Stimulated activated CD8-positive, alpha-beta memory T cell treated with anti-CD3 and anti-CD28 coated beads, Interleukin-7, amount 100 ng/mL, for 1 hour (primary cell): ENCODE results near the gene DGKH.
"Not testable (repeated sequence)": the region's sequence is repeated elsewhere in the genome, so short reads cannot be mapped to it uniquely, and the experiment has no call there.

Source experiments
- DNase-seq, 2 donors: peaks; one replicate each; pipeline ENCODE4 v3.0.0-alpha.2; 2020; ENCODE audit warnings: low read depth in 2 of 2

DGKH gene

DNA sequence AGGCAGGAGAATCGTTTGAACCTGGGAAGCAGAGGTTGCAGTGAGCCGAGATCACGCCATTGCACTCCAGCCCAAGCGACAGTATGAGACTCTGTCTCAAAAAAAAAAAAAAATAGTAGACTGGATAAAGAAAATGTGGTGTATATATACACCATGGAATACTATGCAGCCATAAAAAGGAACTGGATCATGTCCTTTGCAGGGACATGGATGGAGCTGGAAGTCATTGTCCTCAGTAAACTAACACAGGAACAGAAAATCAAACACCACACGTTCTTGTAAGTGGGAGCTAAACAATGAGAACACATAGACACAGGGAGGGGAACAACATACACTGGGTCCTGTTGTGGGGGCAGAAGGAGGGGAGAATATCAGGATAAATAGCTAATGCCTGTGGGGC lies 178.3 kb downstream of the DGKH start:
- not testable (repeated sequence) for DNase-seq

- no peak for DNase-seq
Observed at GRCh38 chr13:42228527-42228926, 180.1 kb downstream of the DGKH start.

- no peak for DNase-seq
Observed at GRCh38 chr13:42229287-42229686, 180.8 kb downstream of the DGKH start.

- DNase-seq = no peak
Observed at GRCh38 chr13:42232671-42233070, 184.2 kb downstream of the DGKH start.

GRCh38 chr13:42233726-42234125 lies 185.3 kb downstream of the DGKH start:
- DNase-seq = no peak

DNA sequence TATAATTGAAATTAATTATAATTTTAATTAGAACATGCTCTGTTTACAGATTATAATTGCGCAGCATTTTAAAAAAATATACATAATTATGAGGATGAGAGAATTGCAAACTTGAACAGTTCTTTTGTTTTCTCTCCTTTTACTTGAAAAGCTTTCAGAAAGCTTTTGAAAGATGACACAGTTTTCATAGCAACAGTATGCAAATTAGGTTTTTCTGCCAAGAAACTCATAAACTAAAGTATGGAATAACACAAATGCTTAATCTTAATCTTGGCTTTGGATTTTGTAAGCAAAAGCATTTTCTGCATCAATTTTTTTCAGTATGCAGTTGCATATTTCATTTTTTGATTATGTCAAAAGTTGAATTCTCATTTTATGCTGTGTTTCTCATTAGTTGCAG lies 190.7 kb downstream of the DGKH start:
- DNase-seq = no peak

DNA sequence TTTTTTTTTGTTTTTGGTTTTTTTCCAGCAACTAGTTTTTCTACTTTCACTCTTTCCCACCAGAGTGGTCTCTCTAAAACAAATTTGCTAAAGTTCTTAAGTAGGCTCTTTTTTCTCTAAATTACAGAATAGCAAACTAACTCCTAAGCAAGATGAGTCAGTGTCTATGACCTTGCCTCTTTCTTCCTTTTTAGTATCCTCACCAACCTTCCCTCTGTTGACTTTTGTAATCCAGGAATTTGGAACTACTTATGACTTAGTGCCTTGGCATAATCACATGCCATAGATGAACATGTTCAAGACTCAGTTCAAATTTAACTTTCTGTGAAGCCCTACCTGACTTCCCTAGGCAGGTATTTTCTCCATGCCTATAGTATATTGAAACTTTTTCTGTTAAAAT lies 191.2 kb downstream of the DGKH start:
- DNase-seq = no peak

DNA sequence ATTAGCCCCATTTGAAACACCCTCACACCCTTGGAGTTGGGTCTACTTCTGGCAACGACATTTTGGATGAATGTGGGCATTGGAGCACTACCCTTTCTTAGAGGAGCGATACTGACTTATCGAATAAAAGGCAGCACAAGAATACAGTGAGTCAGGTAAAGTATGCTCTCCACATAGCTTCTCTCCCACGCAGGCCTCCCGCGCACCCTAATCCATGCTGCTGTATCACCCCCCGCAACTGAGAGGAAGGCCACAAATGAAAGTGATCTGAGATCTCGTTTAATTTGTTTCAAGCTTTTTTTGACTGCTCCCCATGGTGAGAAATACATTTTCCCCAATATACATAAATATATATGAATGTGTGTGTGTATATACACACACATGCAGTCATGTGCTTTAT lies 198.1 kb downstream of the DGKH start:
- DNase-seq = no peak

DNA sequence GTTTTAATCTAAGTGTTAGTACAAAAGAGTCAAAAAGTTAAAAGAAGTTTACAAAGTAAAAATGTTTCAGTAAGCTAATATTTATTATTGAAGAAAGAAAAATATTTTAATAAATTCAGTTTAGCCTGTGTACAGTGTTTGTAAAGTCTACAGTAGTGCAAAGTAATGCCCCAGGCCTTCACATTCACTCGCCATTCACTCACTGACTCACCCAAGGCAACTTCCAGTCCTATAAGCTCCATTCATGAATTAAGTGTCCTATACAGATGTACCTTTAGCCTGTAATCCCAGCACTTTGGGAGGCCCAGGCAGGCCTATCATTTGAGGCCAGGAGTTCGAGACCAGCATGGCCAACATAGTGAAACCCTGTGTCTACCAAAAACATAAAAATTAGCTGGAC lies 199.4 kb downstream of the DGKH start:
- DNase-seq = no peak

DNA sequence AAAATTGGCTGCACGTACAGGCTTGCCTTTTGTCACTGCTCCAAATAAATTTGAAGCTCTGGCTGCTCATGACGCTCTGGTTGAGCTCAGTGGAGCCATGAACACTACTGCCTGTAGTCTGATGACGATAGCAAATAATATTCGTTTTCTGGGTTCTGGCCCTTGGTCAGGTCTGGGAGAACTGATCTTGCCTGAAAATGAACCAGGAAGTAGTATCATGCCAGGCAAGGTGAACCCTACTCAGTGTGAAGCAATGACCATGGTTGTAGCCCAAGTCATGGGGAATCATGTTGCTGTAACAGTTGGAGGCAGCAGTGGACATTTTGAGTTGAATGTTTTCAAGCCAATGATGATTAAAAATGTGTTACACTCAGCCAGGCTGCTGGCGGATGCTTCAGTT lies 207.4 kb downstream of the DGKH start:
- DNase-seq = no peak

DNA sequence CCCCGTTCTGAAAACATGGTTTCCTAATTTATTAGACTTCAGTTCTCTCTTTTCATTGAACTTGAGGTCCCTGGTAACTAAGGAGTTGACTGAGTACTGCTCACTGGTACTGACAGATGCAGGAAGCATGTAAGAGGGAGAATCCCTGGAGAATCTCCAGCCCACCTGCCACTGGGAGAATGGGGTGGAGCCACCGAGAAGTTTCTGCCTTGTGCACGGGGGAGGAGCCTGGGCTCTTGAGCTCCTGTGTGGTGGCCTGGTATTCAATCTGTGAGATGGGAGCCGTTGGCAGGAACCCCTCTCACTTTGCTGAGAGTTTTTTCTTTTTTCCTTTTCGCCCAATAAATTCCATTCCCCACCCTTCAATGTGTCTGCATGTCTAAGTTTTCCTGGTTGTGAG lies 210.3 kb downstream of the DGKH start:
- DNase-seq = no peak

GRCh38 chr13:42259515-42259914 lies 211.1 kb downstream of the DGKH start:
- DNase-seq = no peak

GRCh38 chr13:42260903-42261654 lies 212.6 kb downstream of the DGKH start:
- DNase-seq = no peak

DNA sequence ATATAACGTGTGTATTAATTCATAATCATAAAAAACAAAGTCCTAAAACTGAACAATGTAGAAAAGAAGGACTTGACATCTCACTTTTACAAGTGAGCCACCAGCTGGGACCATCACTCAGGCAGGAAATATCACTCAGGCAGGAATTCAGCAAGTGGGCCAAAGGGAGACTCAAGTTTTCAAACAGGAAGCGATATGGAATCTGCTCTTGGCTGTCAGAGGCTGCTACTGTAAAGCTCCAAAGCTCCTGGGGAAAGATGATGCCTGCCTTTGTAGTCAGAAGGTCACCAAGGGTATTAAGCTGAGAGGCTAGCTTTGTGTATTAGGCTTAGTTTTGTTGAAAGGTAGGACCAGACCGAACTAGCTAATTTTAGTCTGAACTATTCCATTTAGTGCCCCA lies 218.0 kb downstream of the DGKH start:
- no peak for DNase-seq

DNA sequence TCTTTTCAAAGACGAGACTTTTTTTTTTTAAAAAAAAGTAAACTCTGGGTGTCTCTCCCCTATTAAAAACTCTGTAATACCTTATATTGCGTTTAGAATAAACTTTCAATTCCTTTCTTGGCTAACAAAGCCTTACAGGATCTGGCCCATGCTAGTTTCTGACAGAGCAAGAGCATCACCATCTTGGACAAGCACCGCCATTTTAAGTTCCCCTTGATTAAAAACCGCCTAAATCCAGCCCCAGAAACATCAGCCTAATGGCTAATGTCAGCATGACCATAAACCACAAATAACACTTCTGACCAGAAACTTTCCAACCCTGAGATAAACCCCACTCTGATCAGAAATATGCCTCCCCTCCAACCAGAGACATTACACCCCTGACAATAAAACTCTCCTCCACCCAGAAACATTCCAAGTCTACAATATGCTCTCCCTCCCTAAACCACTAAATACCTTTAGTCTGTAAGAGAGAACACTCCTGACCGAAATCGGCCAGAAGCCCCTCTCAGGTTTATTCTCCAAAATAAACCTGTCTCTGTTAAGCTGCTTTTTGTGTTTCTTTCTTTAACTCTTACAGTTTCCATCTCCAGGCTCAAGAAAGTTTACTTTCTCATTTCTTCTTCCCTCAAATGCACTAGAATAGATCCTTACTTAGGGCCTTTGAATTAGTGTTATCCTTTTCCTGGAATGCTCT lies 221.9 kb downstream of the DGKH start:
- no peak for DNase-seq

GRCh38 chr13:42270857-42271215 lies 222.4 kb downstream of the DGKH start:
- DNase-seq = no peak

DNA sequence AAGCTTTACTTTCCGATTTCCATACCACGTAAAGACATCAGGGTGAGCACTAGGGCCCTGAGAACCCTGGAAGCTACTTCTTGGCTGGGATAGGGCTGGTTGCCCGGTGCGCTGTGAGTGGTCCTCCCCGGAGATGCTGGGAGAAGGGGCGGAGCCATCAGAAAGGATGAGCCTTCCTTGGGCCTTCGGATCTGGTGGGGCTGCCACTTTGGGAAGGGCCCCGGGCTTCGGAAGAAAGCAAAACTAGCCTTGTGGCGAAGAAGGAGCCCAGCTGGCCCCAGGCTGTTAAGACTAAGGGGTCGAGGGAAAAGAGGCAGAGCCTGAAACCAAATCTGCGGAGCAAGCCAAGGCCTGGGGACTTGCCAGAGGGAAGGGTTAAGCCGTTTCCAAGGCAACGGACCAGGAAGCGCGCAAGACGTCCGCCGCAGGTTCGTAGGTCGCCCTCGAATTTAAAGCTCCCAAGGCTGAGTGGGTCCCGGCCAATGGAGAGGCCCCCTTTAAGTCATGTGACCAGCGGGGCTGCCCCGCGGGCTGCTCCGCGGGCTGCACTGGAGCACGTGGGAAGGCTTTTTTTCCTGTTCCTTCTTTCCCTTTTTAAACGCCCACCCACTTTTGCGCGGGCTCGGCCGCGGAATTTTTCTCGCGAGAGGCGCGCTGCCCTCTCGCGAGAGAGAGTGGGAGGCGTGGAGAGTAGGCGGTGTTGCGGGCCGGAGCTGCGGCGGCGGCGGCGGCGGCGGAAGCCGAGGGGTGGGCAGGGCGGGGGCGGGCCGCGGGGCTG lies 223.1 kb downstream of the DGKH start:
- DNase-seq = peak; percentile 76 to 81

- DNase-seq = peak; percentile 6 to 23
Observed at GRCh38 chr13:42272115-42272803, 223.8 kb downstream of the DGKH start, which contains the start of gene AKAP11. AKAP11 (plus strand) TSS chr13:42272152; CDS start chr13:42286349, 14,197 bp downstream.

GRCh38 chr13:42272804-42273175 lies 224.3 kb downstream of the DGKH start:
- DNase-seq = no peak

DNA sequence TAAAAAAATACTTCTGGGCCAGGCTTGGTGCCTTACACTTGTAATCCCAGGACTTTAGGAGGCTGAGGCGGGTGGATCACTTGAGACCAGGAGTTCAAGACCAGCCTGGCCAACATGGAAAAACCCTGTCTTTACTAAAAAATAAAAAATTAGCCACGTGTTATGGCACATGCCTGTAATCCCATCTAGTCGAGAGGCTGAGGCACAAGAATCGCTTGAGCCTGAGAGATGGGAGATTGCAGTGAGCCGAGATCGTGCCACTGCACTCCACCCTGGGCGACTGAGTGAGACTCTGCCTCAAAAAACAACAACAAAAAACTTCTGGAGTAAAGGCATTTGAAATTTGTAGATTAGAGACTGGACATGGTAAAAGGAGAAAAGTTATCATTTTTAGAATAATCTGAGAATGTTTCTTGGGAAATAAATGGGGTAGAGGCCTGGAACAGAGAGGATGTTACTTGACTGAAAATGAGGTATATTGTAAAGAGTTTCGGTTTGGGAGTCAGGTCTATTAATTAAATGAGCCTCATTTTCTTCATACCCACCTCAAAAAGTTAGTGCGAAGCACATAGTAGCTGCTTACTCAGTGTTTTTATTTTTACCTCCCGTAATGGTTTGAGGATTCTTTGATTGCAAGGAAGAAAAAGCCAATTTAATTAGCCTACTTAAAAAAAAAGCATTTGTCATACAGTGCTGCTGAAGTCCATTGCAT lies 226.1 kb downstream of the DGKH start:
- no peak for DNase-seq

GRCh38 chr13:42275098-42275471 lies 226.6 kb downstream of the DGKH start:
- no peak for DNase-seq

DNA sequence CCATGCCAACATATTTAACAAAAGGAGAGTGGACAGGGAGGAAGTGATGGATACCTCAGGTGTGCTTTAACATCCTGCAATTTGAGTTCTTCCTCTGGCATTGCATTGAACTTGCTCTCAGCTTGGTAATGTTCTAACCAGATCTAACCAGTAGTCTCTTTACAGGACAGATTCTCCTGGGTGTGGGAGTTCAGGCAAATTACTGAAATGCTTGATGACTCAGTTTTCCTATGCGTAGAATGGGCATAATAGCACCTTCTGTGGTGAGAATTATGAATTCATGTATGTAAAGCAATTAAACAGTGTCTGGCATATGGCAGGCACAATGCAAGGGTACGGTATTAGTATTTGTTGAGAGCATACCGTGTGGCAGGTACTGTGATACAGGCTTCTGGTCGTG lies 227.1 kb downstream of the DGKH start:
- DNase-seq = no peak
